HepG2 (cell line): ENCODE data around the gene JKAMP. TPM values are rescaled to one million over a fixed set of nuclear protein-coding genes. Genes with fewer than 3 reads are reported as not detected.

ENCODE experiments used
- BHLHE40 ChIP-seq: IDR thresholded peaks from 2 replicates; pipeline ENCODE4 v1.6.1; 2011; ENCODE audit warnings: low read length, improper control_type of control experiment
- CBX5 ChIP-seq: sonication (generic); formaldehyde crosslinking; IDR thresholded peaks from 2 replicates; pipeline ENCODE4 v1.4.0; 2020; ENCODE audit warnings: missing genetic modification reagents, borderline replicate concordance
- GMEB1 ChIP-seq: sonication (generic); formaldehyde crosslinking; IDR thresholded peaks from 2 replicates; pipeline ENCODE4 v1.5.1; 2020; ENCODE audit warnings: missing genetic modification reagents, mild to moderate bottlenecking, borderline replicate concordance
- KDM3A ChIP-seq: IDR thresholded peaks from 2 replicates; pipeline ENCODE4 v1.6.1; 2018; ENCODE audit warnings: low read depth, missing compliant biosample characterization
- NONO ChIP-seq, 2 experiments: fragments of 450-650 bp in 1 of 2; sonication (generic) in 1 of 2; formaldehyde crosslinking in 1 of 2; IDR thresholded peaks in 1 of 2; conservative IDR thresholded peaks in 1 of 2; 2 replicates each; pipeline versions ENCODE4 v1.6.1 to v1.8.0; 2017 to 2022; ENCODE audit warnings: mild to moderate bottlenecking in 1 of 2, missing genetic modification reagents in 1 of 2, moderate library complexity in 1 of 2
- RXRB ChIP-seq: IDR thresholded peaks from 2 replicates; pipeline ENCODE4 v1.6.1; 2016; ENCODE audit warnings: borderline replicate concordance, missing genetic modification reagents, missing compliant biosample characterization
- SIX4 ChIP-seq: sonication (generic); formaldehyde crosslinking; IDR thresholded peaks from 2 replicates; pipeline ENCODE4 v1.4.0; 2020; ENCODE audit warnings: missing genetic modification reagents
- ZKSCAN1 ChIP-seq: fragments of 150-350 bp; IDR thresholded peaks from 2 replicates; pipeline ENCODE4 v1.6.1; 2014; ENCODE audit warnings: low read length
- ZNF441 ChIP-seq: sonication (generic); formaldehyde crosslinking; IDR thresholded peaks from 2 replicates; pipeline ENCODE4 v1.7.0; 2021; ENCODE audit warnings: missing genetic modification reagents, borderline replicate concordance
- ZNF883 ChIP-seq: sonication (generic); formaldehyde crosslinking; IDR thresholded peaks from 2 replicates; pipeline ENCODE4 v1.5.1; 2020; ENCODE audit warnings: mild to moderate bottlenecking, missing genetic modification reagents; ENCODE audit errors: not compliant biosample characterization
- ZSCAN5A ChIP-seq: sonication (generic); formaldehyde crosslinking; IDR thresholded peaks from 2 replicates; pipeline ENCODE4 v1.8.0; 2022; ENCODE audit warnings: mild to moderate bottlenecking, missing genetic modification reagents, borderline replicate concordance
- polyA plus RNA-seq, 8 experiments: library from polyadenylated mRNA; depleted of rRNA in 3 of 8; stranded (reverse) in 7 of 8; unstranded in 1 of 8; fragments of >200 nt; fragmentation: Illumina TruSeq in 4 of 8; extraction: Trizol in 4 of 8; gene quantifications; 2 replicates each; pipeline versions ENCODE4 v1.2.1 to v1.2.3, GENCODE V29; 2011 to 2016; ENCODE audit warnings: low read depth in 4 of 8, missing spikeins in 1 of 8, mixed read lengths in 1 of 8; ENCODE audit not compliant: insufficient read depth in 1 of 8
- total RNA-seq, 5 experiments: library from RNA; depleted of rRNA; stranded (reverse); fragments of >200 nt; fragmentation: Illumina TruSeq; extraction: Trizol; gene quantifications; 2 replicates each; pipeline ENCODE4 v1.2.3, GENCODE V29; 2016; ENCODE audit warnings: low read depth in 1 of 5
- TF ChIP-seq, protein P1 (sequence below): sonication (generic); formaldehyde crosslinking; IDR thresholded peaks from 2 replicates; pipeline ENCODE4 v1.4.0; 2020; ENCODE audit warnings: missing genetic modification reagents, borderline replicate concordance
- TF ChIP-seq, protein P2 (sequence below): sonication (generic); formaldehyde crosslinking; IDR thresholded peaks from 2 replicates; pipeline ENCODE4 v1.5.0; 2020; ENCODE audit warnings: mild to moderate bottlenecking, missing genetic modification reagents, moderate library complexity
- TF ChIP-seq, protein P3 (sequence below): fragments of 450-650 bp; IDR thresholded peaks from 2 replicates; pipeline ENCODE4 v1.6.1; 2017; ENCODE audit warnings: mild to moderate bottlenecking
- TF ChIP-seq, protein P4 (sequence below): sonication (generic); formaldehyde crosslinking; IDR thresholded peaks from 2 replicates; pipeline ENCODE4 v1.8.0; 2022; ENCODE audit warnings: mild to moderate bottlenecking, missing genetic modification reagents, moderate library complexity

JKAMP gene
- total and polyA plus RNA-seq, 2 of the 13 experiments (the other 11 are each of a cell fraction or from before 2014, with no cell fraction given): 56.4 to 135 TPM

GRCh38 chr14:59483819-59484638 lies at the start of gene JKAMP, which contains the start of gene L3HYPDH (continued):
- TF ChIP-seq, protein P1, sequence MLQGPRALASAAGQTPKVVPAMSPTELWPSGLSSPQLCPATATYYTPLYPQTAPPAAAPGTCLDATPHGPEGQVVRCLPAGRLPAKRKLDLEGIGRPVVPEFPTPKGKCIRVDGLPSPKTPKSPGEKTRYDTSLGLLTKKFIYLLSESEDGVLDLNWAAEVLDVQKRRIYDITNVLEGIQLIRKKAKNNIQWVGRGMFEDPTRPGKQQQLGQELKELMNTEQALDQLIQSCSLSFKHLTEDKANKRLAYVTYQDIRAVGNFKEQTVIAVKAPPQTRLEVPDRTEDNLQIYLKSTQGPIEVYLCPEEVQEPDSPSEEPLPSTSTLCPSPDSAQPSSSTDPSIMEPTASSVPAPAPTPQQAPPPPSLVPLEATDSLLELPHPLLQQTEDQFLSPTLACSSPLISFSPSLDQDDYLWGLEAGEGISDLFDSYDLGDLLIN: peak; percentile 81; the same call in 1 of the 2 replicates
- peak; percentile 85 for TF ChIP-seq ZNF883 (CRISPR knock-in tag)
- TF ChIP-seq GMEB1 (CRISPR knock-in tag): peak; percentile 77
- TF ChIP-seq KDM3A (CRISPR knock-in tag): peak; percentile 87
- TF ChIP-seq BHLHE40: no peak; the same call in 1 of the 2 replicates
- no peak for TF ChIP-seq ZKSCAN1
- TF ChIP-seq RXRB (CRISPR knock-in tag): peak; percentile 50
- TF ChIP-seq SIX4 (CRISPR knock-in tag): no peak; the same call in 1 of the 2 replicates
- TF ChIP-seq ZNF441 (CRISPR knock-in tag): peak; percentile 86; the same call in 1 of the 2 replicates
- peak; percentile 77 for TF ChIP-seq CBX5 (CRISPR knock-in tag)
- peak; percentile 83 for TF ChIP-seq ZSCAN5A
- no peak for TF ChIP-seq NONO (IDR thresholded peaks at IDR 0.05)
- peak; percentile 95 for TF ChIP-seq NONO (CRISPR knock-in tag; conservative IDR thresholded peaks at IDR 0.05)
- TF ChIP-seq, protein P2, sequence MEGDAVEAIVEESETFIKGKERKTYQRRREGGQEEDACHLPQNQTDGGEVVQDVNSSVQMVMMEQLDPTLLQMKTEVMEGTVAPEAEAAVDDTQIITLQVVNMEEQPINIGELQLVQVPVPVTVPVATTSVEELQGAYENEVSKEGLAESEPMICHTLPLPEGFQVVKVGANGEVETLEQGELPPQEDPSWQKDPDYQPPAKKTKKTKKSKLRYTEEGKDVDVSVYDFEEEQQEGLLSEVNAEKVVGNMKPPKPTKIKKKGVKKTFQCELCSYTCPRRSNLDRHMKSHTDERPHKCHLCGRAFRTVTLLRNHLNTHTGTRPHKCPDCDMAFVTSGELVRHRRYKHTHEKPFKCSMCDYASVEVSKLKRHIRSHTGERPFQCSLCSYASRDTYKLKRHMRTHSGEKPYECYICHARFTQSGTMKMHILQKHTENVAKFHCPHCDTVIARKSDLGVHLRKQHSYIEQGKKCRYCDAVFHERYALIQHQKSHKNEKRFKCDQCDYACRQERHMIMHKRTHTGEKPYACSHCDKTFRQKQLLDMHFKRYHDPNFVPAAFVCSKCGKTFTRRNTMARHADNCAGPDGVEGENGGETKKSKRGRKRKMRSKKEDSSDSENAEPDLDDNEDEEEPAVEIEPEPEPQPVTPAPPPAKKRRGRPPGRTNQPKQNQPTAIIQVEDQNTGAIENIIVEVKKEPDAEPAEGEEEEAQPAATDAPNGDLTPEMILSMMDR (CRISPR knock-in tag): peak; percentile 83
- TF ChIP-seq, protein P3, sequence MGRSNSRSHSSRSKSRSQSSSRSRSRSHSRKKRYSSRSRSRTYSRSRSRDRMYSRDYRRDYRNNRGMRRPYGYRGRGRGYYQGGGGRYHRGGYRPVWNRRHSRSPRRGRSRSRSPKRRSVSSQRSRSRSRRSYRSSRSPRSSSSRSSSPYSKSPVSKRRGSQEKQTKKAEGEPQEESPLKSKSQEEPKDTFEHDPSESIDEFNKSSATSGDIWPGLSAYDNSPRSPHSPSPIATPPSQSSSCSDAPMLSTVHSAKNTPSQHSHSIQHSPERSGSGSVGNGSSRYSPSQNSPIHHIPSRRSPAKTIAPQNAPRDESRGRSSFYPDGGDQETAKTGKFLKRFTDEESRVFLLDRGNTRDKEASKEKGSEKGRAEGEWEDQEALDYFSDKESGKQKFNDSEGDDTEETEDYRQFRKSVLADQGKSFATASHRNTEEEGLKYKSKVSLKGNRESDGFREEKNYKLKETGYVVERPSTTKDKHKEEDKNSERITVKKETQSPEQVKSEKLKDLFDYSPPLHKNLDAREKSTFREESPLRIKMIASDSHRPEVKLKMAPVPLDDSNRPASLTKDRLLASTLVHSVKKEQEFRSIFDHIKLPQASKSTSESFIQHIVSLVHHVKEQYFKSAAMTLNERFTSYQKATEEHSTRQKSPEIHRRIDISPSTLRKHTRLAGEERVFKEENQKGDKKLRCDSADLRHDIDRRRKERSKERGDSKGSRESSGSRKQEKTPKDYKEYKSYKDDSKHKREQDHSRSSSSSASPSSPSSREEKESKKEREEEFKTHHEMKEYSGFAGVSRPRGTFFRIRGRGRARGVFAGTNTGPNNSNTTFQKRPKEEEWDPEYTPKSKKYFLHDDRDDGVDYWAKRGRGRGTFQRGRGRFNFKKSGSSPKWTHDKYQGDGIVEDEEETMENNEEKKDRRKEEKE: no peak
- TF ChIP-seq, protein P4, sequence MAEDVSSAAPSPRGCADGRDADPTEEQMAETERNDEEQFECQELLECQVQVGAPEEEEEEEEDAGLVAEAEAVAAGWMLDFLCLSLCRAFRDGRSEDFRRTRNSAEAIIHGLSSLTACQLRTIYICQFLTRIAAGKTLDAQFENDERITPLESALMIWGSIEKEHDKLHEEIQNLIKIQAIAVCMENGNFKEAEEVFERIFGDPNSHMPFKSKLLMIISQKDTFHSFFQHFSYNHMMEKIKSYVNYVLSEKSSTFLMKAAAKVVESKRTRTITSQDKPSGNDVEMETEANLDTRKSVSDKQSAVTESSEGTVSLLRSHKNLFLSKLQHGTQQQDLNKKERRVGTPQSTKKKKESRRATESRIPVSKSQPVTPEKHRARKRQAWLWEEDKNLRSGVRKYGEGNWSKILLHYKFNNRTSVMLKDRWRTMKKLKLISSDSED: peak; percentile 98
